Calu3 (cell line): ENCODE measurements around the gene SIGMAR1. TPM values are rescaled to one million over a fixed set of nuclear protein-coding genes. Genes with fewer than 3 reads are reported as not detected.
A peak's percentile ranks its signal among the peaks of the same experiment; 100 is the strongest.

Experiments used
- BruUV-seq: library from RNA; stranded (reverse); fragments of 400-500 nt; replicated peaks from 2 replicates; lab custom pipeline; 2021; lab: Mats Ljungman, UMichigan
- CTCF ChIA-PET: fragments of 300-600 bp; sonication (Branson Sonifier 250); formaldehyde crosslinking; loops from one replicate; lab custom pipeline; 2022; ENCODE audit warnings: antibody characterized with exemption; lab: Charles Lee
- DNase-seq: peaks from one replicate; pipeline ENCODE4 v3.0.0; 2022
- H3K27ac Mint-ChIP-seq: one replicate; pipeline ENCODE4 v1.8.0; 2022; ENCODE audit warnings: mixed read lengths; ENCODE audit not compliant: unreplicated experiment
- H3K27me3 Mint-ChIP-seq: one replicate; pipeline ENCODE4 v1.8.0; 2022; ENCODE audit warnings: mixed read lengths; ENCODE audit not compliant: unreplicated experiment
- H3K36me3 Mint-ChIP-seq: one replicate; pipeline ENCODE4 v1.8.0; 2022; ENCODE audit warnings: mild to moderate bottlenecking, moderate library complexity, mixed read lengths; ENCODE audit not compliant: insufficient read depth, unreplicated experiment
- H3K4me1 Mint-ChIP-seq: one replicate; pipeline ENCODE4 v1.8.0; 2022; ENCODE audit warnings: mild to moderate bottlenecking, low read depth, mixed read lengths; ENCODE audit not compliant: unreplicated experiment
- H3K4me3 Mint-ChIP-seq: one replicate; pipeline ENCODE4 v1.8.0; 2022; ENCODE audit warnings: mild to moderate bottlenecking, low read depth, moderate library complexity, mixed read lengths; ENCODE audit not compliant: unreplicated experiment
- H3K9me3 Mint-ChIP-seq: one replicate; pipeline ENCODE4 v1.8.0; 2022; ENCODE audit warnings: low read depth, mixed read lengths; ENCODE audit not compliant: unreplicated experiment
- intact Hi-C: fragments of 100-400 bp; cut with micrococcal nuclease; formaldehyde crosslinking; loops from one replicate; pipeline ENCODE4 v1.10.0; 2022; ENCODE audit not compliant: unreplicated experiment
- total RNA-seq: library from RNA; stranded (reverse); gene quantifications from 2 replicates; pipeline ENCODE4 v1.2.3, GENCODE V29; 2022
- TF ChIP-seq, protein P1 (sequence below): fragments of 200-600 bp; IDR thresholded peaks from one replicate; pipeline ENCODE4 v1.8.0; 2022; ENCODE audit warnings: antibody characterized with exemption; ENCODE audit not compliant: unreplicated experiment

Gene SIGMAR1
- total RNA-seq, 1 experiment from 2014 or later, result 65.6 TPM

DNA sequence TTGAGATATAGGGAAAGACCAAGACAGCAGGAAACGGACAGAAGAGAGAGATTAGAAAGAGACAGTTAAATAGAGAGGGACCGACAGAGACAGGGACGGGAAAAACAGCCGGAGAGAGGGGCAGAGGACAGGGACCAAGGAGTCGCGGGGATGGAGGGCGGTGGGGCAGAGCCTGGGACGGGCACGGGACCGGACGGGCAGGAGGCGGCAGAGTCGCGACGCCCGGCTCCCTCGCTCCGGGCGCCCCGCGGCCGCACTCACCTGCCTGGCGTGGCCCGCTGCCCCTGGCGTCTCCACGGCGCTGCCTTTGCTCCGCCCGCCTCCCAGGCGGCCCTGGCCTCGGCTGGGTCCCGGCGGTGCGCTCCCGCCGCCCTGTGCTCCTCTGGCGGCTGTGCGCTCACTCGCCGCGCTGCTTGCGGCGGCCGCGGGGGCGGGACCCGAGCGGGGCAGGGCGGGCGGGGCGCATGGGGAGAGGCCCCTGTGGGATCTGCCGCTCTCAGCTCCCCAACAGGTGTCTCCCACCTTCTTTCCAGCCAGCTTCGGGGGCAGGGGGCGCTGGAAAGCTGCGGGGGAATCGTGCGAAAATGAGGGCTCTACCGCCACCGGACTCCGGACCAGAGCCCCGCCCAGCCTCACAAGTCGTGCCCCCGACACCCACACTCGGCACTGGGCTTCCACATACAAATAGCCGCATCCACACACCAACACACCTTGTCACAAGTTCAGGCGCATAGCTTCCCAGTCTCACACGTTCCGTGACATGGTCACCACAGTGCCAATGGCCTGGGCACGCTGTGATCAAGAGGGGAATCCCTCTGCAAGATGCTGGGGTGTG, 8.7 kb downstream of the SIGMAR1 start, which contains the start of gene ARID3C:
Gene ARID3C, minus strand, starts transcription at position 411 of the 835 bp plus-strand sequence. CDS start 1,052 bp downstream, outside the sequence.
- DNase-seq, result no peak
- TF ChIP-seq, protein P1, sequence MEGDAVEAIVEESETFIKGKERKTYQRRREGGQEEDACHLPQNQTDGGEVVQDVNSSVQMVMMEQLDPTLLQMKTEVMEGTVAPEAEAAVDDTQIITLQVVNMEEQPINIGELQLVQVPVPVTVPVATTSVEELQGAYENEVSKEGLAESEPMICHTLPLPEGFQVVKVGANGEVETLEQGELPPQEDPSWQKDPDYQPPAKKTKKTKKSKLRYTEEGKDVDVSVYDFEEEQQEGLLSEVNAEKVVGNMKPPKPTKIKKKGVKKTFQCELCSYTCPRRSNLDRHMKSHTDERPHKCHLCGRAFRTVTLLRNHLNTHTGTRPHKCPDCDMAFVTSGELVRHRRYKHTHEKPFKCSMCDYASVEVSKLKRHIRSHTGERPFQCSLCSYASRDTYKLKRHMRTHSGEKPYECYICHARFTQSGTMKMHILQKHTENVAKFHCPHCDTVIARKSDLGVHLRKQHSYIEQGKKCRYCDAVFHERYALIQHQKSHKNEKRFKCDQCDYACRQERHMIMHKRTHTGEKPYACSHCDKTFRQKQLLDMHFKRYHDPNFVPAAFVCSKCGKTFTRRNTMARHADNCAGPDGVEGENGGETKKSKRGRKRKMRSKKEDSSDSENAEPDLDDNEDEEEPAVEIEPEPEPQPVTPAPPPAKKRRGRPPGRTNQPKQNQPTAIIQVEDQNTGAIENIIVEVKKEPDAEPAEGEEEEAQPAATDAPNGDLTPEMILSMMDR, result no peak
- Mint-ChIP-seq H3K9me3 (no peaks in the 10 kb centered on the region), H3K27ac (peak within 1 kb of the TSS; percentile 8), H3K36me3 (peaks cover 8% of the 10 kb centered on the region), H3K27me3 (peaks cover 62% of the 10 kb centered on the region), H3K4me1 (peaks cover 13% of the 10 kb centered on the region), H3K4me3 (peak within 1 kb of the TSS; percentile 76)
- CTCF ChIA-PET, result no interaction called here
- intact Hi-C loops, result no loop called here
- no TSS peak for BruUV-seq

DNA sequence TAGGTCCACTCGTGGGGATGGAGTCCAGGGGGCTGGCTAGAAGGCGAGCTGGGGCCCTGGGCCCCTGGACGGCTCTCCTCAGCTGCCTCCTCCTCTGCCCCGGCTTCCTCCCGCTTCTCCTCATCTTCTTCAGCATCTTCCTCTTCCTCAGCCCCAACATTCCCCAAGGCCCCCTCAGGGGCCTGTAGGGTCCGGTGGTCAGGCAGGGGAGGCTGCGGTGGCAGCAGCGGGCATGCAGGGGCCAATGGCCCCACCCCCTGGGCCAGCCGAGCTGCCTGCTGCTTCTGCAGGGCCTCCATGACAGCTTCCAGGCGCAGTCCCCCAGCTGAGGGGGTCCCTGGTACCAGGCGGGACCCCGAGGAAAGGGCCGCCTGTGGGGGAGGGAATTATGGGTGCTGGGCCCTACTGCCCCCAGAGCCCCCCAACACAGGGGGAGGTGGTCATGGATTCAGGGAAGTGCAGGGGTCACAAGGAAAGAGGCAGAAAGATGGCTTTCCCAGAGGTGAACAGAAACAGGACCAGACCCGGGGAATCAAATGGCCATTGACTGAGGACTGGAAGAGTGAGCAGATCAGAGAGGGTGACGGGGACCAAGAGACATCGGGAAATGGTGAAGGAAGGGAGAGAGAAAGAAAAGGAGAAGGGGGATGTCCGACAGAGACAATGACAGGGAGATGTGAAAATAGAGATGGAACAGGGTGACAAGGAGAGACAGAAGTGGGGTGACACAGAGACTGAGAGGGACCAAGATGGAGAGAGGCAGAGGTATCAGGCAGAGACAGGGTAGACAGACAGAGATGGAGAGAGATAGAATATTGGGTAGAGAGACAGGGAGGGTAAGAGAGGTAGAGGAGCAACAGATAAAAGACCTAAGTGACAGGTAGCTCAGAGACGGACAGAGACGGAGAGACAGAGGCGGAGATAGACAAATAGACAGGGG, 9.6 kb downstream of the SIGMAR1 start:
- DNase-seq, result no peak
- peaks cover 62% of the 10 kb centered on the region for H3K27me3 Mint-ChIP-seq
- intact Hi-C loops, result no loop called here
- H3K9me3 Mint-ChIP-seq, result no peaks in the 10 kb centered on the region
- H3K4me1 Mint-ChIP-seq, result peaks cover 13% of the 10 kb centered on the region
- H3K36me3 Mint-ChIP-seq, result peaks cover 8% of the 10 kb centered on the region
- H3K4me3 Mint-ChIP-seq, result peak overlapping the region; percentile 76
- TF ChIP-seq, protein P1, result no peak
- BruUV-seq, result no TSS peak
- CTCF ChIA-PET, result interaction anchor here (0.6 kb wide), 1 partner anchor 71 kb away, joined by 4 read pairs; no protein-coding TSS in a partner anchor
- H3K27ac Mint-ChIP-seq, result peak overlapping the region; percentile 8

DNA sequence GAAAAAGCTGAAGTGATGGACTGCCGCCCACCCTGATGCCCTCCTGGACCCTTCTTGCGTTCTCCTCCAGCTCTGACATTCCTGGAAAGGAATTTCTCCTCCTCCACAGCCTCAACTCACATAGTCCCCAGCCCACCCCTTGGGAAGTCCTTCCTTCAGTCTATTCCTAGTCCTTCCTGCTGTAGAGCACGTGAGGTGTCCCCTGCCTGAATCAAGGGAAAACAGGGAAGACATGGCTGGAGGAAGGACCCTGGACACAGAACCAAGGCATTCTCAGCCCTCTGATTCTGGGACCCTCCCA, 12.5 kb downstream of the SIGMAR1 start:
- CTCF ChIA-PET, result no interaction called here
- Mint-ChIP-seq H3K27me3 (peaks cover 51% of the 10 kb centered on the region), H3K36me3 (peaks cover 15% of the 10 kb centered on the region)

More for the DNA sequence above, 12.5 kb downstream of the SIGMAR1 start:
- BruUV-seq, result no TSS peak
- Mint-ChIP-seq H3K4me1 (peaks cover 14% of the 10 kb centered on the region), H3K4me3 (no peak overlapping the region), H3K27ac (no peak overlapping the region), H3K9me3 (no peaks in the 10 kb centered on the region)
- no peak for DNase-seq
- TF ChIP-seq, protein P1, result no peak
- intact Hi-C loops, result no loop called here
